ENCODE data around the gene ADAM22.
"Not testable (repeated sequence)": the region's sequence is repeated elsewhere in the genome, so short reads cannot be mapped to it uniquely, and the experiment has no call there.

DNA sequence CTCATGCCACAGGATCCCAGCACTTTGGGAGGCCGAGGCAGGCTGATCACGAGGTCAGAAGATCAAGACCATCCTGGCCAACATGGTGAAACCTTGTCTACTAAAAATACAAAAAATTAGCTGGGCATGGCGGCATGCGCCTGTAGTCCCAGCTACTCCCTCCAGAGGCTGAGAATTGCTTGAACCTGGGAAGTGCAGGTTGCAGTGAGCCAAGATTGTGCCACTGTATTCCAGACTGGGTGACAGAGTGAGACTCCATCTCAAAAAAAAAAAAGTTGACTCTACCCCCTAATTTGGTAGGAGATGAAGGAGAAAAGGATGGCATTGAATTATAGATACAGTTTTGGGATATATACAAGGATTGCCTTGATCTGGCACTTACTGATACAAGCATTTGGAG is 25.2 kb upstream of the ADAM22 start:
- TF ChIP-seq, protein P1, sequence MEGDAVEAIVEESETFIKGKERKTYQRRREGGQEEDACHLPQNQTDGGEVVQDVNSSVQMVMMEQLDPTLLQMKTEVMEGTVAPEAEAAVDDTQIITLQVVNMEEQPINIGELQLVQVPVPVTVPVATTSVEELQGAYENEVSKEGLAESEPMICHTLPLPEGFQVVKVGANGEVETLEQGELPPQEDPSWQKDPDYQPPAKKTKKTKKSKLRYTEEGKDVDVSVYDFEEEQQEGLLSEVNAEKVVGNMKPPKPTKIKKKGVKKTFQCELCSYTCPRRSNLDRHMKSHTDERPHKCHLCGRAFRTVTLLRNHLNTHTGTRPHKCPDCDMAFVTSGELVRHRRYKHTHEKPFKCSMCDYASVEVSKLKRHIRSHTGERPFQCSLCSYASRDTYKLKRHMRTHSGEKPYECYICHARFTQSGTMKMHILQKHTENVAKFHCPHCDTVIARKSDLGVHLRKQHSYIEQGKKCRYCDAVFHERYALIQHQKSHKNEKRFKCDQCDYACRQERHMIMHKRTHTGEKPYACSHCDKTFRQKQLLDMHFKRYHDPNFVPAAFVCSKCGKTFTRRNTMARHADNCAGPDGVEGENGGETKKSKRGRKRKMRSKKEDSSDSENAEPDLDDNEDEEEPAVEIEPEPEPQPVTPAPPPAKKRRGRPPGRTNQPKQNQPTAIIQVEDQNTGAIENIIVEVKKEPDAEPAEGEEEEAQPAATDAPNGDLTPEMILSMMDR (IDR thresholded peaks at IDR 0.05): not testable (repeated sequence)
- TF ChIP-seq POLR2A, EP300 (IDR thresholded peaks at IDR 0.05): not testable (repeated sequence)

Data from ovary (tissue), 3 donors.